Measurements from ENCODE around the gene C6orf58. TPM values are rescaled to one million over a fixed set of nuclear protein-coding genes. Genes with fewer than 3 reads are reported as not detected.

Gene C6orf58
- 0.18 TPM for polyA plus RNA-seq (2013, experiment 1 of 2; ENCODE audit: insufficient read length)
- 0.73 TPM for polyA plus RNA-seq (2013, experiment 2 of 2; ENCODE audit: insufficient read length)

- DNase-seq, result no peak
These were observed at the start of gene C6orf58 for GRCh38 chr6:127576874-127577273. Gene C6orf58, plus strand, starts transcription at chr6:127577174. Its CDS starts 12 bp downstream, at chr6:127577186.

- no peak for DNase-seq
These were observed 44.0 kb upstream of the C6orf58 start for GRCh38 chr6:127533011-127533410.

- no peak for DNase-seq
These were observed 43.2 kb upstream of the C6orf58 start for GRCh38 chr6:127533736-127534135.

GRCh38 chr6:127538750-127539264 is 38.2 kb upstream of the C6orf58 start:
- no peak for DNase-seq

GRCh38 chr6:127539272-127539671 is 37.7 kb upstream of the C6orf58 start:
- DNase-seq, result peak; percentile 30

GRCh38 chr6:127547215-127547614 is 29.8 kb upstream of the C6orf58 start:
- DNase-seq, result no peak

- peak; percentile 11 for DNase-seq
These were observed 28.9 kb upstream of the C6orf58 start for GRCh38 chr6:127547904-127548649.

GRCh38 chr6:127550403-127550802 is 26.6 kb upstream of the C6orf58 start:
- peak; percentile 74 for DNase-seq

- peak; percentile 52 for DNase-seq
These were observed 22.5 kb upstream of the C6orf58 start for GRCh38 chr6:127554435-127555006.

GRCh38 chr6:127561660-127562059 is 15.3 kb upstream of the C6orf58 start:
- DNase-seq, result peak; percentile 19

GRCh38 chr6:127564761-127565160 is 12.2 kb upstream of the C6orf58 start:
- no peak for DNase-seq

- DNase-seq, result no peak
These were observed 10.9 kb upstream of the C6orf58 start for GRCh38 chr6:127566119-127566518.

GRCh38 chr6:127566651-127567050 is 10.3 kb upstream of the C6orf58 start:
- DNase-seq, result peak; percentile 47

- no peak for DNase-seq
These were observed 9.5 kb upstream of the C6orf58 start for GRCh38 chr6:127567476-127567875.

- no peak for DNase-seq
These were observed 6.1 kb upstream of the C6orf58 start for GRCh38 chr6:127570739-127571389.

- DNase-seq, result no peak
These were observed 1.9 kb downstream of the C6orf58 start for GRCh38 chr6:127578900-127579299.

GRCh38 chr6:127581576-127581975 is 4.6 kb downstream of the C6orf58 start:
- DNase-seq, result no peak

- DNase-seq, result peak; percentile 72
These were observed 5.9 kb downstream of the C6orf58 start for GRCh38 chr6:127582777-127583462.

GRCh38 chr6:127585123-127585522 is 8.1 kb downstream of the C6orf58 start:
- DNase-seq, result no peak

GRCh38 chr6:127586372-127586771 is 9.4 kb downstream of the C6orf58 start:
- no peak for DNase-seq

GRCh38 chr6:127587875-127588274 is 10.9 kb downstream of the C6orf58 start:
- DNase-seq, result no peak

GRCh38 chr6:127589135-127589534 is 12.2 kb downstream of the C6orf58 start:
- DNase-seq, result no peak

- no peak for DNase-seq
These were observed 13.4 kb downstream of the C6orf58 start for GRCh38 chr6:127590344-127590743.
